H9 (cell line): ENCODE measurements around the gene CPM. TPM values are rescaled to one million over a fixed set of nuclear protein-coding genes. Genes with fewer than 3 reads are reported as not detected.

Experiments
- DNase-seq: peaks from one replicate; pipeline ENCODE4 v3.0.0-alpha.2; 2017
- H2AFZ ChIP-seq: one replicate; pipeline ENCODE4 v1.6.1; 2013; ENCODE audit warnings: mild to moderate bottlenecking, low read length, control low read depth, moderate library complexity
- H2AK5ac ChIP-seq: 2 replicates; pipeline ENCODE4 v1.6.1; 2013; ENCODE audit warnings: low read length, control low read depth, mixed read lengths; ENCODE audit not compliant: insufficient read length
- H2BK120ac ChIP-seq: one replicate; pipeline ENCODE4 v1.6.1; 2013; ENCODE audit warnings: low read depth, mild to moderate bottlenecking, low read length, control low read depth, inconsistent platforms; ENCODE audit not compliant: poor library complexity, severe bottlenecking
- H2BK12ac ChIP-seq: 2 replicates; pipeline ENCODE4 v1.6.1; 2013; ENCODE audit warnings: low read length, control low read depth, mixed read lengths, low read depth; ENCODE audit not compliant: insufficient read length
- H2BK15ac ChIP-seq: 2 replicates; pipeline ENCODE4 v1.6.1; 2013; ENCODE audit warnings: low read depth, low read length, control low read depth
- H2BK20ac ChIP-seq: one replicate; pipeline ENCODE4 v1.6.1; 2013; ENCODE audit warnings: low read depth, mild to moderate bottlenecking, low read length, control low read depth, inconsistent platforms; ENCODE audit not compliant: poor library complexity, severe bottlenecking
- H2BK5ac ChIP-seq: 2 replicates; pipeline ENCODE4 v1.6.1; 2013; ENCODE audit warnings: low read length, control low read depth, mixed read lengths; ENCODE audit not compliant: insufficient read length
- H3K14ac ChIP-seq: 2 replicates; pipeline ENCODE4 v1.6.1; 2013; ENCODE audit warnings: low read length, control low read depth; ENCODE audit not compliant: insufficient read depth
- H3K18ac ChIP-seq: 2 replicates; pipeline ENCODE4 v1.6.1; 2013; ENCODE audit warnings: low read depth, mild to moderate bottlenecking, mixed read lengths, low read length, control low read depth; ENCODE audit not compliant: insufficient read length
- H3K23ac ChIP-seq: 2 replicates; pipeline ENCODE4 v1.6.1; 2013; ENCODE audit warnings: low read length, control low read depth, mixed read lengths, low read depth; ENCODE audit not compliant: insufficient read length
- H3K23me2 ChIP-seq: 2 replicates; pipeline ENCODE4 v1.6.1; 2013; ENCODE audit warnings: low read depth, mild to moderate bottlenecking, mixed read lengths, low read length, control low read depth; ENCODE audit not compliant: insufficient read length, poor library complexity, severe bottlenecking
- H3K27ac ChIP-seq: 2 replicates; pipeline ENCODE4 v1.5.1; 2013; ENCODE audit warnings: low read length, control low read depth, mixed read lengths, low read depth; ENCODE audit not compliant: insufficient read length
- H3K27me3 ChIP-seq: 2 replicates; pipeline ENCODE4 v1.6.1; 2013; ENCODE audit warnings: low read length, control low read depth, inconsistent platforms; ENCODE audit not compliant: insufficient read depth
- H3K4ac ChIP-seq: 2 replicates; pipeline ENCODE4 v1.6.1; 2013; ENCODE audit warnings: low read depth, mild to moderate bottlenecking, control low read depth, inconsistent platforms, low read length, moderate library complexity
- H3K4me1 ChIP-seq: 2 replicates; pipeline ENCODE4 v1.6.1; 2013; ENCODE audit warnings: low read length, control low read depth, inconsistent platforms; ENCODE audit not compliant: insufficient read depth
- H3K4me2 ChIP-seq: 2 replicates; pipeline ENCODE4 v1.6.1; 2013; ENCODE audit warnings: low read length, control low read depth, mixed read lengths; ENCODE audit not compliant: insufficient read length, insufficient read depth
- H3K56ac ChIP-seq: 2 replicates; pipeline ENCODE4 v1.6.1; 2013; ENCODE audit warnings: low read depth, mild to moderate bottlenecking, mixed read lengths, low read length, control low read depth; ENCODE audit not compliant: insufficient read length
- H3K79me1 ChIP-seq: 2 replicates; pipeline ENCODE4 v1.6.1; 2013; ENCODE audit warnings: low read depth, mild to moderate bottlenecking, moderate library complexity, low read length, control low read depth, inconsistent platforms; ENCODE audit not compliant: insufficient read depth, poor library complexity, severe bottlenecking
- H3K79me2 ChIP-seq: 2 replicates; pipeline ENCODE4 v1.6.1; 2013; ENCODE audit warnings: low read length, control low read depth, inconsistent platforms; ENCODE audit not compliant: insufficient read depth
- H3K9ac ChIP-seq: 2 replicates; pipeline ENCODE4 v1.6.1; 2013; ENCODE audit warnings: low read length, control low read depth, mixed read lengths; ENCODE audit not compliant: insufficient read length; ENCODE audit errors: extremely low read depth
- H3K9me3 ChIP-seq: one replicate; pipeline ENCODE4 v1.6.1; 2013; ENCODE audit warnings: low read depth, low read length, inconsistent platforms; ENCODE audit not compliant: control insufficient read depth
- H3T11ph ChIP-seq: one replicate; pipeline ENCODE4 v1.6.1; 2013; ENCODE audit warnings: mild to moderate bottlenecking, low read length, control low read depth, inconsistent platforms
- H4K20me1 ChIP-seq: one replicate; pipeline ENCODE4 v1.6.1; 2013; ENCODE audit not compliant: control insufficient read depth, insufficient read length, insufficient read depth
- H4K5ac ChIP-seq: 2 replicates; pipeline ENCODE4 v1.6.1; 2013; ENCODE audit warnings: low read depth, mild to moderate bottlenecking, mixed read lengths, low read length, control low read depth; ENCODE audit not compliant: insufficient read length
- H4K8ac ChIP-seq: replicated peaks from 2 replicates; pipeline ENCODE4 v1.6.1; 2013; ENCODE audit warnings: low read length, control low read depth, mixed read lengths, low read depth; ENCODE audit not compliant: insufficient read length
- H4K91ac ChIP-seq: 2 replicates; pipeline ENCODE4 v1.6.1; 2013; ENCODE audit warnings: low read depth, mild to moderate bottlenecking, moderate library complexity, mixed read lengths, low read length, control low read depth; ENCODE audit not compliant: insufficient read length
- H3K27ac Mint-ChIP-seq, 3 experiments: 2 replicates in 2 of 3; 3 replicates in 1 of 3; pipeline ENCODE4 v1.8.0; 2020 to 2021; ENCODE audit warnings: mixed read lengths in 3 of 3, mild to moderate bottlenecking in 1 of 3, moderate library complexity in 1 of 3
- H3K27me3 Mint-ChIP-seq: 2 replicates; pipeline ENCODE4 v1.8.0; 2021; ENCODE audit warnings: low read depth, mild to moderate bottlenecking, moderate library complexity, mixed read lengths
- H3K36me3 Mint-ChIP-seq, 3 experiments: 2 replicates in 2 of 3; 3 replicates in 1 of 3; pipeline ENCODE4 v1.8.0; 2020 to 2021; ENCODE audit warnings: low read depth in 3 of 3, mixed read lengths in 3 of 3; ENCODE audit not compliant: insufficient read depth in 1 of 3
- H3K4me1 Mint-ChIP-seq, 2 experiments: 2 replicates each; pipeline ENCODE4 v1.8.0; 2020; ENCODE audit warnings: mixed read lengths in 2 of 2
- H3K4me3 Mint-ChIP-seq, 2 experiments: 2 replicates in 1 of 2; 3 replicates in 1 of 2; pipeline ENCODE4 v1.8.0; 2020 to 2021; ENCODE audit warnings: mild to moderate bottlenecking in 2 of 2, mixed read lengths in 2 of 2, moderate library complexity in 1 of 2
- H3K9me3 Mint-ChIP-seq, 2 experiments: 2 replicates in 1 of 2; 3 replicates in 1 of 2; pipeline ENCODE4 v1.8.0; 2020; ENCODE audit warnings: mild to moderate bottlenecking in 2 of 2, mixed read lengths in 2 of 2, moderate library complexity in 1 of 2
- CTCF ChIP-seq: fragments of 200-600 bp; sonication (generic); conservative IDR thresholded peaks from 3 replicates; pipeline ENCODE4 v1.8.0; 2021; ENCODE audit warnings: antibody characterized with exemption, mild to moderate bottlenecking
- WGBS: extraction: QIAGEN DNeasy Blood & Tissue Kit; methylation state at CpG from one replicate; pipeline ENCODE4 v1.1.7; 2013; ENCODE audit warnings: missing lambda C conversion rate, low lambda C conversion rate, mixed read lengths; ENCODE audit not compliant: insufficient read length; ENCODE audit errors: extremely low coverage; 5-methylcytosine and 5-hydroxymethylcytosine counted together
- total RNA-seq: library from RNA; stranded (reverse); gene quantifications from 2 replicates; pipeline ENCODE4 v1.2.1, GENCODE V29; 2021

CPM gene
- total RNA-seq, 1 experiment from 2014 or later: 1.2 TPM

- H2BK15ac ChIP-seq: no peak overlapping the region
- H3K9me3 ChIP-seq: no peaks in the 10 kb centered on the region
- H3K27ac ChIP-seq: peak overlapping the region; percentile 93
- Mint-ChIP-seq H3K27me3 (no peaks in the 10 kb centered on the region), H3K4me1 (peaks cover 30 to 35% of the 10 kb centered on the region in 2 experiments), H3K27ac (peak overlapping the region; percentile 99; a peak in 6 of 7 replicates), H3K36me3 (peaks cover 21 to 52% (median 48%) of the 10 kb centered on the region in 3 experiments), H3K4me3 (peak overlapping the region; percentile 94 to 95), H3K9me3 (peaks cover 0 to 2% of the 10 kb centered on the region in 2 experiments; a peak in 2 of 5 replicates)
- H2BK5ac ChIP-seq: no peak overlapping the region
- no peaks in the 10 kb centered on the region for H3K27me3 ChIP-seq
- H3K79me2 ChIP-seq: peaks cover 5% of the 10 kb centered on the region; the same call in 1 of the 2 replicates
- H3K4me1 ChIP-seq: peaks cover 4% of the 10 kb centered on the region; the same call in 1 of the 2 replicates
- H3K23ac ChIP-seq: no peak overlapping the region
- peak overlapping the region; percentile 60 for H3K9ac ChIP-seq
- H4K5ac ChIP-seq: no peak overlapping the region
- TF ChIP-seq CTCF: no peak
- H2BK12ac ChIP-seq: no peak overlapping the region
- DNase-seq: no peak
- H2BK20ac ChIP-seq: no peak overlapping the region
- peak overlapping the region; percentile 48 for H3K4me2 ChIP-seq
- H2AFZ ChIP-seq: no peak overlapping the region
- no peak overlapping the region for H2AK5ac ChIP-seq
- H3K79me1 ChIP-seq: no peaks in the 10 kb centered on the region
- H3K18ac ChIP-seq: no peak overlapping the region
- no peak overlapping the region for H4K8ac ChIP-seq
- H3K23me2 ChIP-seq: peaks cover 9% of the 10 kb centered on the region
- H3T11ph ChIP-seq: no peak overlapping the region
- peak overlapping the region; percentile 2; the same call in 1 of the 2 replicates for H3K14ac ChIP-seq
- no peak overlapping the region for H3K4ac ChIP-seq
- H3K56ac ChIP-seq: no peak overlapping the region
- H2BK120ac ChIP-seq: no peak overlapping the region
- no peaks in the 10 kb centered on the region for H4K20me1 ChIP-seq
- no CpG with 5 or more reads among the region's 12 CpGs for WGBS
- no peak overlapping the region for H4K91ac ChIP-seq
Observed at GRCh38 chr12:68809190-68810026, 123.6 kb downstream of the CPM start.
